Psoas muscle (tissue), 8 donors: ENCODE measurements around the gene ZNF775. TPM values are rescaled to one million over a fixed set of nuclear protein-coding genes. Genes with fewer than 3 reads are reported as not detected.

ENCODE experiments used
- ATAC-seq, 4 donors: fragments of 200-7000 bp; cut with Tn5 transposase; one replicate each; pipeline ENCODE4 v1.9.1; 2020; ENCODE audit warnings: moderate library complexity in 3 of 4, mild to moderate bottlenecking in 2 of 4
- DNase-seq, 2 donors: peaks; one replicate each; pipeline ENCODE4 v3.0.0-alpha.2; 2020
- H3K27ac ChIP-seq: fragments of 200-600 bp; one replicate; pipeline ENCODE4 v1.8.0; 2022
- H3K27me3 ChIP-seq, 3 donors: fragments of 200-600 bp in 1 of 3; one replicate each; pipeline versions ENCODE4 v1.6.1 to v1.8.0; 2013 to 2022; ENCODE audit warnings: low read length in 2 of 3, mild to moderate bottlenecking in 2 of 3, moderate library complexity in 1 of 3; ENCODE audit not compliant: insufficient read depth in 3 of 3
- H3K36me3 ChIP-seq, 2 donors: fragments of 200-600 bp in 1 of 2; one replicate each; pipeline versions ENCODE4 v1.6.1 to v1.8.0; 2013 to 2022; ENCODE audit warnings: low read depth in 1 of 2, mild to moderate bottlenecking in 1 of 2, moderate library complexity in 1 of 2; ENCODE audit not compliant: insufficient read depth in 1 of 2
- H3K4me1 ChIP-seq: fragments of 200-600 bp; one replicate; pipeline ENCODE4 v1.8.0; 2022
- H3K4me3 ChIP-seq: fragments of 200-600 bp; one replicate; pipeline ENCODE4 v1.8.0; 2022; ENCODE audit warnings: mild to moderate bottlenecking
- H3K9me3 ChIP-seq: fragments of 200-600 bp; one replicate; pipeline ENCODE4 v1.8.0; 2022
- CTCF ChIP-seq: fragments of 200-600 bp; IDR thresholded peaks from one replicate; pipeline ENCODE4 v1.8.0; 2022; ENCODE audit warnings: antibody characterized with exemption
- WGBS, 3 donors: extraction: QIAGEN DNeasy Blood & Tissue Kit; methylation state at CpG; one replicate each; pipeline versions ENCODE4 v1.1.6 to v1.1.7; 2013; 5-methylcytosine and 5-hydroxymethylcytosine counted together
- intact Hi-C, 2 donors: fragments of 100-400 bp; cut with DNase I; formaldehyde crosslinking; loops; one replicate each; pipeline versions ENCODE4 v1.11.0 to v1.14.2; 2022
- polyA plus RNA-seq, 3 donors: library from polyadenylated mRNA; stranded (reverse); fragments of 200-250 nt; gene quantifications; one replicate each; pipeline ENCODE4 v1.2.3, GENCODE V29; 2013
- total RNA-seq, 4 donors: library from RNA; stranded (reverse); fragmentation: NEBNext Ultra II Directional in 2 of 4; extraction: Animal tissue kit (Norgen Biotek cat#: 25700) in 2 of 4; gene quantifications; one replicate each; pipeline versions ENCODE4 v1.2.1 to v1.2.4, GENCODE V29; 2021 to 2023
- donor health status: healthy with polysubstance abuse.
- donor health status: DM: no; HTN: no; CAD: no; lungs with moderate emphysema.
- donor health status: Bipolar disorder and iron deficiency.
- donor health status: healthy.
- donor health status: DM: yes; HTN: yes; CAD: no.
- donor health status: DM: no; HTN: no; CAD: no.
- donor health status: DM: no; HTN: no; CAD: no.
- donor health status: DM: yes; HTN: yes; CAD: no.

The ZNF775 gene
- total and polyA plus RNA-seq, 7 donors: 1.6 to 3.8 (median 2.8) TPM

GRCh38 chr7:150355666-150356059 is 23.5 kb upstream of the ZNF775 start:
- 78 to 92% (median 79%) methylated on average over 1 of the region's 1 CpG for WGBS, 3 donors
- TF ChIP-seq CTCF: no peak
- Histone ChIP-seq H3K4me3 (no peak overlapping the region), H3K9me3 (no peaks in the 10 kb centered on the region), H3K36me3 (no peaks in the 10 kb centered on the region), H3K27me3 (no peaks in the 10 kb centered on the region), H3K27ac (no peak overlapping the region), H3K4me1 (no peaks in the 10 kb centered on the region)
- no peak for DNase-seq
- no peak for ATAC-seq
- intact Hi-C loops: loop anchor here in 1 of 2 donors (2.0 kb wide), 1 partner anchor 65 kb away; no protein-coding TSS in a partner anchor

GRCh38 chr7:150356265-150356897 is 22.7 kb upstream of the ZNF775 start:
- ATAC-seq (peak in 2 of 4 donors; percentile 59 to 63), DNase-seq (no peak)
- peak; percentile 67 for TF ChIP-seq CTCF
- Histone ChIP-seq H3K4me1 (peaks cover 5% of the 10 kb centered on the region), H3K36me3 (no peaks in the 10 kb centered on the region), H3K27ac (no peak overlapping the region), H3K9me3 (no peaks in the 10 kb centered on the region), H3K27me3 (no peaks in the 10 kb centered on the region), H3K4me3 (no peak overlapping the region)
- intact Hi-C loops: loop anchor here in 1 of 2 donors (2.0 kb wide), 1 partner anchor 64 kb away; no protein-coding TSS in a partner anchor
- WGBS, 3 donors: 28 to 38% (median 33%) methylated on average over 6 of the region's 6 CpGs

DNA sequence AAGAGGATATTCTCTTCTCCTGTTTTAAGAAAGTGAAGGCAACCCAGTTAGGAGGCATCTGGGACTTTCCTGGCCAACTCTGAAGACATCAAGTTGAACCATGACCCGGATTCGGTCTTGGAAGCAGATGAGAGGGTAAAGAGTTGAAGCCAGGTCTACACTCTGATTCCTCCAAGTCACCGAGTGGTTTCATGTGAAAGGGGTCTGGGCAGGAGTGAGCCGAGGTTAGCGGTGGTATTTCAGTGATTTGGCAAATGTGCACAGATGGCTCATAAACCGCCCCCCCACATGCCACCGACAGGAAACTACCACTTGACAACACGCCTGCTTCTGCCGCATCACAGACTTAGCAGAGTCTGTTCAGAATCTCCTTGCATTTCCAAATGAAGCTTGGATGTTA is 21.9 kb upstream of the ZNF775 start:
- peak in 3 of 4 donors; percentile 53 to 75 (median 70) for ATAC-seq
- no peaks in the 10 kb centered on the region for H3K36me3 ChIP-seq
- peaks cover 14% of the 10 kb centered on the region for H3K4me1 ChIP-seq
- H3K9me3 ChIP-seq: no peaks in the 10 kb centered on the region
- DNase-seq: no peak
- intact Hi-C loops: loop anchor here in 1 of 2 donors (2.0 kb wide), 1 partner anchor 64 kb away; no protein-coding TSS in a partner anchor
- no peak for TF ChIP-seq CTCF
- peak overlapping the region; percentile 50 for H3K27ac ChIP-seq
- H3K27me3 ChIP-seq: no peaks in the 10 kb centered on the region
- no peak overlapping the region for H3K4me3 ChIP-seq
- WGBS, 3 donors: 20 to 42% (median 30%) methylated on average over 9 of the region's 9 CpGs

DNA sequence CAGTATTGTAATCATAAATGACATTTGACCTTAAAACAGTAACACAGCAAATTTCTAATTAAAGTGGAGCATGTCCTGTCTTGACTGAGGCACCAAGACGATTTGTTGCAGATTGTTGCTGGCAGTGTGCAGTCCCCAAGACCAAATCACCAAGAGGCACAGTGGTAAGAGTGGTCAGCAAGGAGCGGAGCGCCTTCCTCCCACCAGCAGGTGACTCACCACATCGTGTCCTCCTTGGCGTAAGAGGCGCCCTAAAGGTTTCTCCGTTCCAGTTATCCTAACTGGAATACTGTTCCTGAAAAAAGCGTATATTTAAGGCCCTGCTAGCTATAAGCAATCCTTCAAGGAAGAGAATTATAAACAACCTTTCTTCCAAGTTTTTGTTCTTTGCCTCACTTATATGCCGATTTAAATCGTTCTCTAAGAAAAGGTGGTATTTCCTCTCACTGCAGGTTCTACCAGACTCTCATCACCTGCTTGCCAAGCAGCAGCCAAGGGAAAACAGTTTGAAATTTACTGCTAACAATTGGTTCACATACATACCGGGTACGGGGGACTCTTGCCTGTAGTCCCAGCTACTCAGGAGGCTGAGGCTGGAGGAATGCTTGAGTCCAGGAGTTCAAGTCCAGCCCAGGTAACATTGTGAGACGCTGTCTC is 21.2 kb upstream of the ZNF775 start:
- TF ChIP-seq CTCF: no peak
- intact Hi-C loops: loop anchor here in 1 of 2 donors (2.0 kb wide), 2 partner anchors 31 to 63 kb away; no protein-coding TSS in a partner anchor
- Histone ChIP-seq H3K9me3 (no peaks in the 10 kb centered on the region), H3K27ac (peak overlapping the region; percentile 50), H3K27me3 (no peaks in the 10 kb centered on the region), H3K4me1 (peaks cover 18% of the 10 kb centered on the region), H3K4me3 (no peak overlapping the region), H3K36me3 (no peaks in the 10 kb centered on the region)
- DNase-seq (no peak), ATAC-seq (peak in 2 of 4 donors; percentile 18 to 53)
- WGBS, 3 donors: 81 to 86% (median 82%) methylated on average over 13 of the region's 13 CpGs
